HUDEP-2 (cell line): ENCODE measurements around the gene PPP6R3.
"Not testable (repeated sequence)": the region's sequence is repeated elsewhere in the genome, so short reads cannot be mapped to it uniquely, and the experiment has no call there.

Experiments used
- DNase-seq, 76 experiments: peaks; one replicate each; lab custom pipeline; 2025; ENCODE audit not compliant: unreplicated experiment in 76 of 76; lab: John Stamatoyannopoulos, UW

The PPP6R3 gene

GRCh38 chr11:68639322-68639721 is 178.8 kb downstream of the PPP6R3 start:
- DNase-seq: not testable (repeated sequence)

- no peak for DNase-seq
These were observed 181.3 kb downstream of the PPP6R3 start for GRCh38 chr11:68641880-68642279.

GRCh38 chr11:68643585-68643984 is 183.0 kb downstream of the PPP6R3 start:
- no peak for DNase-seq

GRCh38 chr11:68646832-68647231 is 186.3 kb downstream of the PPP6R3 start:
- no peak for DNase-seq

GRCh38 chr11:68649851-68650555 is 189.5 kb downstream of the PPP6R3 start:
- DNase-seq: no peak

- DNase-seq: no peak
These were observed 190.2 kb downstream of the PPP6R3 start for GRCh38 chr11:68650801-68651200.

GRCh38 chr11:68651208-68651984 is 190.8 kb downstream of the PPP6R3 start:
- DNase-seq: no peak

- no peak for DNase-seq
These were observed 191.6 kb downstream of the PPP6R3 start for GRCh38 chr11:68651985-68652682.

- no peak for DNase-seq
These were observed 192.2 kb downstream of the PPP6R3 start for GRCh38 chr11:68652683-68653156.

GRCh38 chr11:68653486-68654430 is 193.2 kb downstream of the PPP6R3 start:
- DNase-seq: no peak

- DNase-seq: no peak
These were observed 194.4 kb downstream of the PPP6R3 start for GRCh38 chr11:68654978-68655377.

GRCh38 chr11:68655406-68655805 is 194.9 kb downstream of the PPP6R3 start:
- DNase-seq: no peak

GRCh38 chr11:68655806-68656205 is 195.3 kb downstream of the PPP6R3 start:
- DNase-seq: no peak

- DNase-seq: no peak
These were observed 196.6 kb downstream of the PPP6R3 start for GRCh38 chr11:68657021-68657780.

GRCh38 chr11:68658097-68658496 is 197.5 kb downstream of the PPP6R3 start:
- no peak for DNase-seq

- no peak for DNase-seq
These were observed 198.1 kb downstream of the PPP6R3 start for GRCh38 chr11:68658661-68659060.

GRCh38 chr11:68659158-68659921 is 198.8 kb downstream of the PPP6R3 start:
- peak in 1 of 76 experiments; percentile 28 for DNase-seq

- no peak for DNase-seq
These were observed 199.7 kb downstream of the PPP6R3 start for GRCh38 chr11:68660066-68660810.
